H7 (cell line): ENCODE results near the gene ACVR2A. TPM values are rescaled to one million over a fixed set of nuclear protein-coding genes. Genes with fewer than 3 reads are reported as not detected.

Experiments
- DNase-seq: peaks from one replicate; pipeline ENCODE4 v3.0.0; 2012
- H3K27me3 ChIP-seq: 2 replicates; pipeline ENCODE4 v1.6.0; 2011; ENCODE audit warnings: mild to moderate bottlenecking, low read length; ENCODE audit not compliant: control insufficient read depth, insufficient read depth
- H3K36me3 ChIP-seq: replicated peaks from 2 replicates; pipeline ENCODE4 v1.5.1; 2011; ENCODE audit warnings: low read length; ENCODE audit not compliant: control insufficient read depth, insufficient read depth
- H3K4me3 ChIP-seq: 2 replicates; pipeline ENCODE4 v1.5.1; 2011; ENCODE audit warnings: low read depth, mild to moderate bottlenecking, control low read depth, low read length, moderate library complexity; ENCODE audit not compliant: insufficient read depth
- total RNA-seq: library from RNA; depleted of rRNA; stranded (reverse); fragments of >200 nt; shearing (Covaris generic); gene quantifications from 2 replicates; pipeline ENCODE4 v1.2.3, GENCODE V29; 2014

Gene ACVR2A
- total RNA-seq, 1 experiment from 2014 or later: 8.8 TPM

DNA sequence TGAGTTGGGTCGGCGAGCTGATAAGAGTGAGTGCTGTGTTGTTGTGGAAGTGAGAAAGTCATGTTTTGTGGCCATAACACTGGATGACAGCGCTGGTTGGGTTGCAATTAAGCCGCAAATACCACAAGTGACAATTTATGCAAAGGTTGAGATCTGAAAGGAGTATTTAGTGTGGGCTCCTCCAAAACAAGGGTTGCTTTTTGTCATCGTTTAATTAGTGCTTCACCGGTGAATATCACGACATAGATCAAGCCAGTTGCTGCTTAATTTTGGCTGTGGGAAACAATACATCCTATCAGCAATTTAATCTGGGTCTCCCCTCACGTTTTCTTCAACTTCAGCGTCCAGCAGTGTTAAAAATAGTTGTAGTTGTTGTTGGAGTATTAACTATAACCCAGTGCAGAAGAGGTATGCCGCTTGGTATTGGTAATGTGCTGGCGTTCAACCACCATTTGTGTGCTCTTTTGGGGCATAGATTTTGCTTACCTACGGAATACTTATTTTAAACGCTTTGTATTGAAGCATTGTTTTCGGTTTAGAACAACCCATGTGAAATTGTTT is 662 bp downstream of the ACVR2A start:
- H3K36me3 ChIP-seq: no peaks in the 10 kb centered on the region
- DNase-seq: no peak
- H3K4me3 ChIP-seq: peak overlapping the region; percentile 86
- H3K27me3 ChIP-seq: peaks cover 4% of the 10 kb centered on the region; the same call in 1 of the 2 replicates

GRCh38 chr2:147846412-147847081 is 1.7 kb downstream of the ACVR2A start:
- no peak for DNase-seq
- H3K27me3 ChIP-seq: peaks cover 4% of the 10 kb centered on the region; the same call in 1 of the 2 replicates
- H3K4me3 ChIP-seq: no peak overlapping the region; the same call in 1 of the 2 replicates
- no peaks in the 10 kb centered on the region for H3K36me3 ChIP-seq

DNA sequence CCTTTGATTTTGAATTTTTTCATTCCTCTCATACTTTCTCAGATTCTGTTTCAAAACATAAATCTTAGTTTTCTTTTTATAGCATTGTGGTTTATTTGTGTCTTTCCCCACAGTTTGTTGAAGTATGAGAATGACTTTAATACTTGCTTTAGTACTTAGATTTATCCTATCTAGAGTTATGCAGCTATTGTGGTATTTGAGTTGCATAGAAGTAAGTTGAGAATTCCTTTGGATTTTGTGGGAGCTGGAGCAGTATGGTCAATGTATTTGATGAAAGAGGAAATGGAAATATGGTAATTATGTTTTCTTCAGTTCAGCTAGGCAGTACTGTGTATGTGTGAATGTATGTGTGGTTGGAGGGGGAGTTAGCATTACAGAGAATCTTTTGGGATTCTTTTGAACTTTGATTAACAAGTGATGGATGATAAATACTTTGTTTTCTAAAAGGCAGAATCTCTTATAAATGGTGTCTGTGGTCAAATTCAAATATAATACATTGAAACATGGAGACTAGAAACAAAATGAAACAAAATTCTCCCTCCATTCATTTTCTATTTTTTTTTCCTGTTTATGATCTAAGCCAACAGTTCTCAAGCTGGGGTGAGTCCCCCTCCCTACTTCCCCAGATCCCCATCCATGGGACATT is 3.0 kb downstream of the ACVR2A start:
- Histone ChIP-seq H3K27me3 (no peaks in the 10 kb centered on the region), H3K4me3 (no peak overlapping the region), H3K36me3 (no peaks in the 10 kb centered on the region)
- no peak for DNase-seq

- Histone ChIP-seq H3K4me3 (no peak overlapping the region), H3K27me3 (no peaks in the 10 kb centered on the region), H3K36me3 (no peaks in the 10 kb centered on the region)
- DNase-seq: no peak
Observed at GRCh38 chr2:147850838-147851237, 6.0 kb downstream of the ACVR2A start.

DNA sequence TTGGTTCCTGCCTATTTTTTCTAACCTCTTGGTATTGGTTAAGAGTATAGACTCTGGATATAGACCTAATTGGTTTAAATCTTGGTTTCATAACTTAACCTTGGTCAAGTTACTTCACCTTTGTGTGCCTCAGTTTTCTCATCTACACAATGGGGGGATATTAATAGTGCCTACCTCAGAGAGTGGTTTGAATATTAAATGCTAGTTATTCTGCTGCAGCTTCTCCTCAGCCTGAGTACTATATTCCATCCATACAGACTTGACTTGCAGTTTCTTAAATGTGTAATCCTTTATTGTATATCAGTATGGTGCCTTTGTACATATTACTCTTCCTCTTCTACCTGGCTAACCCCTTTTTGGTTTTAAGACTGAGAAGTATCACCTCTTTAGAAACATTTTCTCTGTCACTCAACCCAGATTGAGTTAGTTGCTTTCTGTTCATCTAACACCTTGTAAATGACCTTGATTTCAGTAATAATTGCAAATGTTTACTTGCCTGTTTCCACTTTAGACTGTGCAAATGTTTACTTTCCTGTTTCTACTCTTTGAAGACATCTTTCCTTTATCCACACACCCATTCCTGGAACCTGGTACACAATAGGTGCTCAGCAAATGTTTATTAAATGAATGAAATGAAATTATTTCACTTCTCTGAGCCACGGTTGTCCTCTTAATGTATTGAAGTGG is 6.6 kb downstream of the ACVR2A start:
- Histone ChIP-seq H3K27me3 (no peaks in the 10 kb centered on the region), H3K36me3 (no peaks in the 10 kb centered on the region), H3K4me3 (no peak overlapping the region)
- no peak for DNase-seq

- Histone ChIP-seq H3K4me3 (no peak overlapping the region), H3K27me3 (no peaks in the 10 kb centered on the region), H3K36me3 (no peaks in the 10 kb centered on the region)
- DNase-seq: no peak
Observed at GRCh38 chr2:147854557-147855134, 9.8 kb downstream of the ACVR2A start.

DNA sequence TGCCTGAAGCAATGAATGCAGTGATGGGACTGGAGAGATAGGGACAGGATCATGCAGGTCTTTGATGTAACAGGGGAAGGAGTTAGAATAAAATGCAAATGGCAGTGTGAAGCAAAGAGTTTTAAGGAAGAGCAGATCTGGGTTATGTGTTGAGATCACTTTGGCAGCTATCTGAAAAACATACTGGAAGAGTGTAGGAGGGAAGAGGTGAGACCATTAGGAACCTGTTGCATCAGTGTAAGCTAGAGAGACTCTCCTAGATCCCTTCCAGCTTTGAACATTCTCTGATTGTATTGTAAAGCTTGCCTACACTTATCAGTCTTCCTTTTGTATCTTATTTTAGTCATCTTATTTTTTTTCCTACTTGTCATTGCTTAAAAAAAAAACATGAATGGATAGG is 10.5 kb downstream of the ACVR2A start:
- Histone ChIP-seq H3K36me3 (no peaks in the 10 kb centered on the region), H3K27me3 (no peaks in the 10 kb centered on the region), H3K4me3 (no peak overlapping the region)
- DNase-seq: no peak

DNA sequence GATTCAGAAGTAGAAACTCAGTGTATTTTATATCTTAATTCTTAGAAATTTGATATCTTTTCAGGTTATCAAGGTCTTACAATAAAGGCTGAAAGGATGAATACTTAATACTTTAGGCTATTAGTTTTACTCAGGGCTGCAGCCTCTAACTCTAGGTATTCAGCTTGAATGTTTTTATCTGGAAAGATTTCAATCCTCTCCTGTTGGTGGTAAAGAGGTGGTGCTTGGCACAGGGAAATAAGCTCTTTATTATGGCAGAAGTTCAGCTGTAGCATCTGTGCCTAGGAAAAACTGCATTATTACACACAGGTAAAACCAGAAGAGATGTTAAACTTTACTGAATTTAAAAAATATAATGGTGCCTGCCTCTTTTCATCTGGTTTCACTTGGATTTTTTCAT is 11.1 kb downstream of the ACVR2A start:
- no peaks in the 10 kb centered on the region for H3K36me3 ChIP-seq
- H3K27me3 ChIP-seq: no peaks in the 10 kb centered on the region
- no peak for DNase-seq
- H3K4me3 ChIP-seq: no peak overlapping the region

- Histone ChIP-seq H3K4me3 (no peak overlapping the region), H3K36me3 (no peaks in the 10 kb centered on the region), H3K27me3 (no peaks in the 10 kb centered on the region)
- no peak for DNase-seq
Observed at GRCh38 chr2:147860009-147860408, 15.2 kb downstream of the ACVR2A start.

- Histone ChIP-seq H3K4me3 (no peak overlapping the region), H3K36me3 (no peaks in the 10 kb centered on the region), H3K27me3 (no peaks in the 10 kb centered on the region)
- DNase-seq: no peak
Observed at GRCh38 chr2:147862859-147863516, 18.2 kb downstream of the ACVR2A start.

DNA sequence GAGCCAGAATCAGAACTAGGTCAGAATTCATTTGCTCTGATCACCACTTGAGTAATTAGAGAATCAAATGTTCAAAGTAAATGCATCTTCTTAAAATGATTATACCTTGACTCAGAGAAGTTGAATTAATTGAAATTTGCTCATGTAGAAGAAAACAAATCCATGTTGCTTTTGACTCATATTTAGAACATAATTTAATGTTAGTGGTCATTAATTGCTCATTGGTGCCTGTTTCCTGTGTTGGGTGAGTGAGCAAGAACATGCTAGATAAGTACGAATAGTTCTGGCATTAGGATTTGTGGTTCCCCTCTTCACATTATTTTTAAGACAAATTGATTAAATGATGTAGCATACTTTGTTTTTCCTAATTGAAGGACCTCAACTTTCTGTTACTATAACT is 19.0 kb downstream of the ACVR2A start:
- DNase-seq: no peak
- Histone ChIP-seq H3K4me3 (no peak overlapping the region), H3K27me3 (no peaks in the 10 kb centered on the region), H3K36me3 (no peaks in the 10 kb centered on the region)

DNA sequence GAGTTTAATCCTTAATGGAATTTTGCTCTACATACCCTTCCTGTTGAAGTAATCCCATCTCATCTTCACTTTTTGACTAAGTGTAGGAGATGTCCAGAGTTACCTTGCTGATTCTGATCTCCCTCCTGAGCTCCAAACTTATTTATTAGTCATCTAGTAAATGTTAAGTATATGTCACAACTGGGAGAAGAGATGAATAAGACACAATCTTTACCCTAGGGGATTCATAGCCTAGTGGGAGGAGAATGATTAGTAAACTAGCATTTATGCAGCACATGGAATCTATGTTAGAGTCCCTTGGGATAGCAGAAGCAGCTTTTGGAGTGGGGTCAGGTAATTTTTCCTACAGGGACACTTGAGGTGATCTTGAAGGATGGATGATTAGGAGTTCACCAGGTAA is 20.7 kb downstream of the ACVR2A start:
- no peak for DNase-seq
- H3K27me3 ChIP-seq: no peaks in the 10 kb centered on the region
- H3K4me3 ChIP-seq: no peak overlapping the region

GRCh38 chr2:147867050-147867449 is 22.2 kb downstream of the ACVR2A start:
- DNase-seq: no peak
- H3K36me3 ChIP-seq: no peaks in the 10 kb centered on the region
- H3K4me3 ChIP-seq: no peak overlapping the region
- H3K27me3 ChIP-seq: no peaks in the 10 kb centered on the region

More for the DNA sequence above, 20.7 kb downstream of the ACVR2A start:
- H3K36me3 ChIP-seq: no peaks in the 10 kb centered on the region

DNA sequence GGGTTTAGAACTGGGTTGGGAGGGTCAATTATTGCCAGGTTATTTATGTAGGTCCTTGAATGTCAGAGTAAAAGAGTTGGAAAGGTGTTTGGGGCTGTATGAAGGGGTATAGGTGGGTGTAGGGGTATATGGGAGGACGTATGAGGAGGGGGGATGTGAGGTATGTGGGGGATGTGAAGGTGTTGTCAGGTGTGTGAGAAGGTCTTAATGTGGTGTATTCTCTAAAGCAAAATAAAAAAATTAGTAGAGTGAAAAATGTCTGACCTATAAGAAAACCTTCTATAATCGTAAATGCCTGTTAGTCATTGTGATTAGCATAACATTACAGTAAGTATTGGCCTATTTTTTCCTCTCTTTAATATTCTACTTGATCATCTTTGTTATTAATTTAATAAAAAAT is 25.1 kb downstream of the ACVR2A start:
- Histone ChIP-seq H3K36me3 (no peaks in the 10 kb centered on the region), H3K4me3 (no peak overlapping the region), H3K27me3 (no peaks in the 10 kb centered on the region)
- no peak for DNase-seq
